Stimulated activated CD8-positive, alpha-beta memory T cell treated with anti-CD3 and anti-CD28 coated beads, Interleukin-4, amount 100 ng/mL, for 4 hours (primary cell): Measurements from ENCODE around the gene DFFA.
"Not testable (repeated sequence)": the region's sequence is repeated elsewhere in the genome, so short reads cannot be mapped to it uniquely, and the experiment has no call there.

Experiments used
- DNase-seq, 2 donors: peaks; one replicate each; pipeline ENCODE4 v3.0.0-alpha.2; 2020; ENCODE audit warnings: low read depth in 2 of 2, low spot score in 1 of 2

The DFFA gene

DNA sequence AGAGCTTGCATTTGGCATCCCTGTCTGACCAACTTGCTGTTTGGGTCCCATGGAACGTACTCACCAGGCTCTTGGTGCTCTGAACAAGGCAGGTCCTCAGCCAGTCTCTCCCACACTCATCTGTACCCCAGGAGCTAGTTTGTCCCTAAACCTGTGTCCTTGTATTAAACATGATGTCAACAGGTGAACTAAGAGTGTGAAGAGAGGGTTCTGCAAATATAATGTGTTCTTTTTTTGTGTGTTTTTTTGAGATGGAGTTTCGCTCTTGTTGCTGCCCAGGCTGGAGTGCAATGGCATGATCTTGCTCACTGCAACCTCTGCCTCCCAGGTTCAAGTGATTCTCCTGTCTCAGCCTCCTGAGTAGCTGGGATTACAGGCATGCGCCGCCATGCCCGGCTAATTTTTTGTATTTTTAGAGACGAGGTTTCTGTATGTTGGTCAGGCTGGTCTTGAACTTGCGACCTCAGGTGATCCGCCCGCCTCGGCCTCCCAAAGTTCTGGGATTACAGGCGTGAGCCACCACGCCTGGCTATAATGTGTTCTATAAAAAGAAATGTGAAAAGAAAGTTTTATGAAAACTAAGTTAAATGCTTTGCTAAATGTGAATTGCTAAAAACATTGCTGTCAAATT, 33.8 kb upstream of the DFFA start:
- not testable (repeated sequence) for DNase-seq

DNA sequence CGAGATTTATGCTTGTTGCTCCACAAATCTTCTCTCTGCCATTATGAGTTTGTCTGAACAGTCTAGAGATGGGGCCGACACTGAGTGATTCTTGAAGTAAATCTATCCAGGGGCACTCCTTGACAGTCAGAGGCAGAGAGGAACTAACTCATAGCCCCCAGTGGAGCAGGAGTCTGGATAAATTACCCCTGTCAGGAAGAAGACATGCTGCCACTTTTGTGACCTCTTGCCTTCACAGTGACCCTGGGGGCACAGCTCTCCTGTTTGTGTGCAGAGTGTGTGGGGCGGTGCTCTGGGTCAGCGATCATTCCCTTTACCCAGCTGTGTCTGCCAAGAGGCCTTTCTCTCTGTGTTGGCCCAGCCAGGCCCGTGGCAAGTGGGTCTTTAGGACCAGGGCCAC, 31.9 kb upstream of the DFFA start:
- no peak for DNase-seq

- no peak for DNase-seq
These were observed 29.9 kb upstream of the DFFA start for GRCh38 chr1:10502206-10502605.

DNA sequence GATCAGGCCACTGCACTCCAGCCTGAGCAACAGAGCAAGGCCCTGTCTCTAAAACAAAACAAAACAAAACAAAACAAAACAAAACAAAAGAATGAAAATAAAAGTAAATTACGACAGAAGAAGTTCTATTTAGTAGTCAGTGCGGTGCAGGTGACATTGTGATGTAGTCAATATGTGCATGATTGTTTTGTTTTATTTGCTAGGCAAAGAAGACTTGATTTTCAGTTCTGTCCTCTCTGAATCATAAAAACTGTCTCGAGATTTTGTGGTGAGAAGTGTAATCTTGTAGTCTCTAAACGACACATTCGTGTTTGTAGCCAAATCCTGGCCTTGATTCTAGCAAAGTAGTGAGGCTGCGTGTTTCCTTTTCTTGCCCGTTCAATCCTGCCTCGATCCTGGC, 25.9 kb upstream of the DFFA start:
- DNase-seq = no peak

- DNase-seq = no peak
These were observed 24.8 kb upstream of the DFFA start for GRCh38 chr1:10497109-10497508.

DNA sequence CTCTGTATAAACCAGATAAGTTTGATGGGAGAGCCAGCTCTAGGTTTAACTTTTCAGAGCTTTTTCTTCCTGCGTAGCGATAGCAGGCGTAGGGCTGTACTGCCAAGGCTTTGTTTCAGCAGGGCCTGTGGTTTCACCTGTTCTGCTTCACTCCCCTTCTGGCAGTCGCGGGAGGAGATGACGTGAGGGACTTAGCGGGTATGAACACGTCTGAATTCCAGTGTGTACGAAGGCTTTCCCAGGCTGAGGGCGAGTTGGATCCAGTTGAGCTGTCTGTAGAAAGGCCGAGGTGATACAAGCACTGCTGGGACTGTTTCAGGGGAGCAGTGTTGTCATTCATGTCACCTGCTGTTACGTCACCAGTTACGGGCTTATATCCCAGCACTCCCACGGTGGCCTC, 23.6 kb upstream of the DFFA start:
- DNase-seq = no peak

DNA sequence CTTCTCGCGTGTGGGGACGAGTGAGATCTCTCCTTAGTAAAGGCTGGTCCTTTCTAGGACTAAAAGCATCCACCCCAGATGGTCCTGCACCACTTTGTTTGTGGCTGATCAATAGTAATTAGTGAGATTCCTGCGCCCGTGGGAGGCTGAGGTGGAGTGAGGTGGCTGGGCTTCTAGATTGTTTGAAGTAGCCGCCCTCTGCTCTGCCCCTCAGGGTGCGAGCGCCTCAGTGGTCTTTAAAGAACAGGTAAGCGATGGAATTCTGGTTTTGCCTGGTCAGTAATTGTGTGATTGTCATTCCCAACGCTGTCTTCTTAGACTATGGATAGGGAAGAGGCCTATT, 23.1 kb upstream of the DFFA start:
- no peak for DNase-seq

DNA sequence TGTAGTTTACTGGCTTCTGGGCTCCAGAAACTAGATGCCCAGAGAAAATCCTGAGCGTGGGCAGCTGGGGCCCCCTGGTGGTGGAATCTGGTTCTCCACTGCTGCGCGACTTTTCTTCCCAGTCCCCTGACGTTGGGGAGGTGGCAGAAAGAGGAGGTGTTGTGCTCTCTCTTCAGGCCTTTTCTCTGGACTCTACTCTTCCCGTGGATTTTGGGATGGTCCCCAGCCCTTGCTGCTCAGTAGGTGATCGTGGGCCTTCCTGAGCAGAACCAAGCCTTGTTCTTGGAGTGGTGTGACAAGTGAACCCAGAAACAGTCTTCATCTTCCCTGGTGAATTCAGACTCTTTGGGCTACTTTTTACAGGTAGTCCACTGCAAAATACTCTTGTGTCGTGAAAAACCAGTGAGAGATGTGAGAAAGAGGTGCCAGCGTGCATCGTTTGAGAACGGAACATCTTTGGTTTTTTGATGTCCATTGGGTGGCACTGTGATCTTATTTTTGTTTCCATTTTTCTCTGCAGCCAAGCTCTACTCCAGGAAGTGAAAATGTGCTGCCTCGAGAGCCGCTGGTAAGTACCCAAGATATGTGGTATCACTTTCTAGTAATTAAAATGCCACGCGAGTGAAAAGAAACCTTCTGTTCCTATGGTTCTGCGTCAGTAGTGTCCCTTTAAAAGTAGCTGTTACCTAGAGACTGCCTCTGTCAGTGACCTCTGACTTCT, 22.6 kb upstream of the DFFA start:
- peak; percentile 46 to 81 for DNase-seq

DNA sequence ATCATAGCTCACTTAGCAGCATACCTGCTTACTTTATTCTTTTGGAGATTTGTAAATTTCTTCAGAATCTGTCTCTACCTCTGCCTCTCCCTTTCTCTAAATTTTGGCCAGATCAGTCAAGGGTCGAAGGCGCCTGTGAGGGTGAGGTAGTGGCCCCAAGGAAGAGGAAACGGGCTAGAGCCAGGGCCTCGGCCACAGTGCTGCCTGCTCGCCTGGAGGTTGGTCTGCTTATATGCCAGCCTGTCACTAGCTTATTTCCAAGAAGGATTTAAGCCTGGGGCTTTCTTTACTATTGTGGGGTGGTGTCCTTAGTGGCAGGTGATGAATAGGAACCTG, 22.1 kb upstream of the DFFA start:
- DNase-seq = no peak

DNA sequence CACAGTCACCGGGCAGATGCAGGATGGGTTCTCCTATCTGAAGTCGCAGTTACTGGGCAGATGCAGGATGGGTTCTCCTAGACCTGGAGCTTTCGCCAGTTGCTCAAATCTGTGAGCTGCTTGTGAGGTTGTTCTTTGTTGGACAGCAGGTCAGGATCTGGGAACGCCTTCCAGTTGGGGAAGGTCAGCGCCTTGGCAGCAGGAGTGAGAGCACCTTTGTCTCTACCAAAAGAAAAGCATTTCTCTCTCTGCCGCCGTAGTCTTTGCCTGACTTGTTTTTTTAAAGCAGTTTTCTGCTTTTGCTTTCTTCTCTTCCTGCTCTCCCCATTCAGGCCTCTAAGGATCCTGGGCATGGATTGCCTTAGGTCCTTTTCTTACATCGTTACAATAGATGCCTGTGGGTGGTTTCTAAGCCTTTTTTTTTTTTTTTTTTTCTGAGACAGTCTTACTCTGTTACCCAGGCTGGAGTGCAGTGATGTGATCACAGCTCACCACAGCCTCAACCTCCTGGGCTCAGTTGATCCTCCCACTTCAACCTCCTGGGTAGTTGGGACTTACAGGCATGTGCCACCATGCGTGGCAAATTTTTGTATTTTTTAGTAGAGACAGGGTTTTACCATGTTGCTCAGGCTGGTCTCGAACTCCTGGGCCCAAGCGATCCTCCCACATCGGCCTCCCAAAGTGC, 18.1 kb upstream of the DFFA start:
- DNase-seq = no peak

DNA sequence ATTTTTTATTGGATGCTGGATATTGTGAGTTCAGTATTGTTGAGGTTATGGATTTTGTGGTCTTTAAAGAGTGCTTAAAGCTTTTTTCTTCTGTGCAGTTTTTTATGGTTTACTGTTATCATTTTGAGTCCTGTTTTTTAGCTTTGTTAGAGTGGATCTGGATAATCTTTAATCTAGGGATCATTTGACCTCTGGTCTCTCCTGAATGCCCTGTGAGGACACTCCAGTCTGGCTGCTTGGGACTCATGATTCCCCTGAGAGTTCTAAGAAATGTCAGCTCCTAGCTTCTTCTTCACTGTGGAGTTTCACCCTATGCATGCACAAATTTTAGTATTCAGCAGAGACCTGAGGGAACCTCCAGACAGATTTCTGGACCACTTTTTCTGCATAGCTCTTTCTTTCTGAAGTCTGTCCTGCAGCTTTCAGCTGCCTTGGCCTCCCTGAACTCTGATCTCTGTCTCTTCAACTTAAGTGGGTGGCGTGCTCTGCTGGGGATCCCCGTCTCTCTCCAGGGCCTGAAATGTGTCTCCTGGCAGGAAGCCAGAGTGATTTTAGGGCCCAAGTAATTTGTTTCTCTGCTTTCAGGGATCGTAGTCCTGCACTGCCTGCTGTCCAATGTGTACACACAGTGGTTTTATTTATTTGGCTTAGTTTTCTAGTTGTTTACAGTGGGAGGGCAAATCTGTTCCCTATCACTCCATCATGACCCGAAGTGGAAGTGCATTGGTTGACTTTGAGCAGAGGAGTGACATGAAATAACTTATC, 17.1 kb upstream of the DFFA start:
- no peak for DNase-seq

DNA sequence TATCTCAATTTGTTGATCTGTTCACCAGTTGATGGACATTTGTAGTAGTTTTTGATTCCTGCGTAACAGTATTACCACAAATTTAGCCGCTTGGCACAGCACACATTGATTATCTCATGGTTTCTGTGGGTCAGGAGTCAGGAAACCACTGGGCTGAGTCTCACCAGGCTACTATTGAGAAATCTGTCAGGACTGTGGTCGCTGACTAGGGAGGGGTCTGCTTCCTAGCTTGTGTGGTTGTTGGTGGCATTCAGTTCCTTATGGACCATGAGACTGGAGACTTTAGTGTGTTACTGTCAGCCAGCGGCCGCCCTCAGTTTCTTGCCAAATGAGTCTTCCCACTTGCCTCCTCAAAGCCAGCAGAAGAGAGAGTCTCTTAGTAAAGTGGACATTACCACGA, 12.2 kb upstream of the DFFA start:
- DNase-seq = no peak

DNA sequence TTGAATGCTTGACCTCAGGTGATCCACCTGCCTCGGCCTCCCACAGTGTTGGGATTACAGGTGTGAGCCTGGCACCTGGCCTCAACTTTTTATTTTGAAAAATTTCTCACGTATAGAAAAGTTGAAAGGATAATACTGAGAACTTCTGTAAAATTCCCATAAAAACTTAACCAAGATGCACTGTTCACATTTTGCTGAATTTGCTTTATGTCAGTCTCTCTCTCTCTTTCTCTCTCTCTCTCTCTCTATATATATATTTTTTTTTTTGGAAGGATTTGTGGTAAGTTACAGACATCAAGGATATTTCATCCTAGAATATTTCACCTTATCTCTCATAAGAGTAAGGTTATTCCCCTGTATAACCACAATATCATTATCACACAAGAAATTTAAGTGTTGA, 8.3 kb upstream of the DFFA start:
- no peak for DNase-seq

GRCh38 chr1:10479296-10479695, 7.0 kb upstream of the DFFA start:
- no peak for DNase-seq

DNA sequence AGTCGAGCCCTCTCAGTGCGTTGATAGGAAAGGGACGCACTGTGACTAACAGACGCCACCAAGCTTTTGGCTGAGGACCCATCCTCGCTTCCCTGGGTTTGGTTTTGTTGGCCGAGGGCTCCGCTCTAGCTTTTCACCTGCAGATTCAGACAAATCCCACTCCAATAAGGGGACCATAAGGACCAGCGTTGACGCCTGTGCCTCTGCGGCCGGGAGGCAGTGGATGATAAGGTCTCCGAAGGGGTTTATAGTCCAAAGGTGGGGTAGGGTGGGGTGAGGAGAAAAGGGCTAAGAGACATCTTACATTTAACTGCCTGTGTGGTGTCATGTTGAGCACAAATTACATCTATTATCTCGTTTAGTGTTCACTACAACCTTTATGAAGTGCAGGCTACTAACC, 3.2 kb upstream of the DFFA start:
- no peak for DNase-seq

DNA sequence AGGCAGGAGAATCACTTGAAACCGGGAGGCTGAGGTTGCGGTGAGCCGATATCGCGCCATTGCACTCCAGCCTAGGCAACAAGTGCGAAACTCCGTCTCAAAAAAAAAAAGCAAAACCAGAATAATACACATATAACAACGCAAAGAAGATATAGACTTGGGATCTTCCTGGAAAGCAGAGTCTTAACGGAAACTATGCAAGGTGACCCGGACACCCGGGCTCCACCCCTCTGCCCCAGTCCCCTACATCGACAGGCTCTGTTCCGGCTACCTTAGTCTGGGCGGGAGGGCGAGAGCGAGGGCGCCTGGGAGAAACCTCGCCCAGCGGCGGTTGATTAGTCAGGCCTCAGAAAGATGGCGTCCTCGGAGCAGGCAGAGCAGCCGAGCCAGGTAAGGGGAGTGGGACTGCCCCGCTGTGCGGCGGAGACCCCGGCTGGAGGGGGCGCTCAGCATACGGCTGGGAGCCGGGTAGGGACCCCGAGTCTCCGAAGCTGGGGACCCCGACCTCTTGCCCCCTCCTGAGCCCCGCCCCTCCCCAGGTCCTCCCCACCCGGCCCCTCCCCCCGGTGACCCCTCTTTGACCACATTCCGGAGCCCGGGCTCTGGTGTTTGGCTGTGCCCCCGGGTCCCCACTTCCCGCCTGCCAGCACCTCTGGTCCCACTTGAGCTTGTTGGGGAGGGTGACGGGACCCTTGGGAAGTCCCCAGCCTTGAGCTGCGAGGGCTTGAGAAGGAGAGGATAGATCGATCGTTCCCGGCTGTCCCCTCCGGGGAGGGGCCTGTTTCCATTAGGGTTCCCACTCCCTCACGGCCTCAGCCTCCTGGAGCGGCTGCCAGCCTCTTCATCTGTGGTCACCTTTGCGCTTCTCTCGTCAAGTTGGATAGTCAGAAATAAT, 2.5 kb upstream of the DFFA start, which contains the start of gene PEX14:
PEX14 (plus strand) TSS at position 338 of the 895 bp plus-strand sequence; CDS start at position 355, 17 bp downstream.
- DNase-seq = peak; percentile 61 to 67

GRCh38 chr1:10474309-10474612, 1.9 kb upstream of the DFFA start:
- DNase-seq = not testable (repeated sequence)

DNA sequence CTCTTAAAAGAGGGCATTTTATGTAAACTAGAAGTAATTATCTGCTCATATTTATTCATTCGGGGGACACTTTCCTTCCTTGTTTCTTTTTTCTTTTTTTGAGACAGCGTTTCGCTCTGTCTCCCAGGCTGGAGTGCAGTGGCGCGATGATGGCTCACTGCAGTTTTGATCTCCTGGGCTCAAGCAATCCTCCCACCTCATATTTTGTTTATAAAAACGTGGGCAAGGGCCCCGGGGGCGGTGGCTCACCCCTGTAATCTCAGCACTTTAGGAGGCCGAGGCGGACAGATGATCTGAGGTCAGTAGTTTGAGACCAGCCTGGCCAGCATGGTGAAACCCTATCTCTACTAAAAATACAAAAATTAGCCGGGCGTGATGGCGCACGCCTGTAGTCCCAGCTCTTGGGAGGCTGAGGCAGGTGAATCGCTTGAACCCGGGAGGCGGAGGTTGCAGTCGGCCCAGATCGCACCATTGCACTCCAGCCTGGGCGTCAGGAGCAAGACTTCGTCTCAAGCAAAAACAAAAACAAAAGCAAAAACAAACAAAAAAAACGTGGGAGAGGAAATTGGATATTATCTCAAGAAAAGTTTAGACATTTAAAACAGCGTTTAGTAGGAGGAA, 926 bp upstream of the DFFA start:
- DNase-seq = no peak

GRCh38 chr1:10471411-10472219, 714 bp downstream of the DFFA start:
- no peak for DNase-seq

DNA sequence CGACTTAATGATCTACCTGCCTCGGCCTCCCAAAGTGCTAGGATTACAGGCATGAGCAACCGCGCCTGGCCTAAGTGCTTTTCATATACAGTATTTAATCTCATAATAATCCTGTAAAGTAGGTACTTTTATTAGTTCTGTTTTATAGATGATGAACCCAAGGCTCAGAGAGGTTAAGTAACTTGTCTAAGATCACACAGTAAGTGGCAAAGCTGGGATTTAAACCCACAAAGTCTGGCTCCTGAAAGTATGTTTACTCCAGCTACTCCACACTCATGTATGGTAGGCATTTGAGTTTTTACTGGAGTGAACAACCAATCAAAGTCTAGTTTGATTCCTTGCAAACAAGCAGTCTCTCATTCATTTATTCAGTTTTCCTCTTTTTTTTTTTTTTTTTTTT, 2.3 kb downstream of the DFFA start:
- no peak for DNase-seq
